ENCODE measurements around the gene HNRNPC.

- TF ChIP-seq SP1 (IDR thresholded peaks at IDR 0.05; ENCODE audit: low read depth, low read length) (no peak), CTCF (IDR thresholded peaks at IDR 0.05; ENCODE audit: control extremely low read depth in 1 of 3, insufficient read depth in 1 of 3, low read depth in 1 of 3, low read length in 3 of 3) (no peak), MAFK (IDR thresholded peaks at IDR 0.05; ENCODE audit: low read depth, low read length) (no peak), TAF1 (IDR thresholded peaks at IDR 0.05; ENCODE audit: low read depth, low read length) (no peak), TBP (IDR thresholded peaks at IDR 0.05; ENCODE audit: low read depth, low read length) (no peak), POLR2A (IDR thresholded peaks at IDR 0.05; ENCODE audit: control extremely low read depth in 1 of 2, low read depth in 2 of 2, low read length in 2 of 2) (no peak)
- TF ChIP-seq, protein P1, sequence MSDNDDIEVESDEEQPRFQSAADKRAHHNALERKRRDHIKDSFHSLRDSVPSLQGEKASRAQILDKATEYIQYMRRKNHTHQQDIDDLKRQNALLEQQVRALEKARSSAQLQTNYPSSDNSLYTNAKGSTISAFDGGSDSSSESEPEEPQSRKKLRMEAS (IDR thresholded peaks at IDR 0.05), result no peak
These were observed 7.4 kb downstream of the HNRNPC start for GRCh38 chr14:21261824-21262223.

Data from H1 (cell line).